ENCODE measurements around the gene LPP.

LPP gene

DNA sequence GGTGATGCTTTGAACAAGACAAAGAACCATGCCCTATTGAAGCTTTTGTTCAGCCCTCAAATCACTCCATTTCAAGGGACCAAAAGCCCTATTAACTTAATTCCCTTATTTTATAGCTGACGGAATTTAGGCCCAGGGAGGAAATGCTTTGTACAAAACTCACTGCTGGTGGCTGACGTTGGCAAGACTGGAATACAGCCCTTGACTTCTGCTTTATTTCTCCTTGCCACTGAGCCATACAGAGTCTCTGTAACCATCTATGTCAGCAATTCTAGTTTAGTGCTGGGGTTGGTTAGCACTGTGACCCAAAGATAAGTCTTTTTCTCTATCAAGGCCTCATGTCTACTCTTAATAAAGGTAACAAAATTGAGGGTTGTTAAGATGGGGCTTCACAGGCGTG, 701.7 kb downstream of the LPP start:
- no peak for DNase-seq

DNA sequence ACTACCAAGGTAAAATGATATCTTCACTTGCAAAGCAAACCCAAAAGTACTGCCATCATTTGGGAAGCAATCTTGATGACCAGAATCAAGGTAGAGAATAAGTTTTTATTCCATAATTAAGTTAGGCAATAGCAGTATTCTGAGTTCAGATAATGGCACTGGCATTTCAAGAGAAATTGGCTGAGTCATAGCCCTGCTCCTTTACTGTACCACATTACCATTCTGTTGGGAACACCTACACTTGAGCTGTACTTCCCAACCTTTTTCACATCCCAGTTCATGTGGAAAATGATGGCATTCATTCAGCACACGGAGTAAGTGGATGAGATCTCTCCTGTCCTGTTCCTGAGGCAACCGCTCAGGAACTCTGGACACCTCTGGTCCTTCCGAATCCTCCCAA, 706.2 kb downstream of the LPP start:
- DNase-seq: no peak

DNA sequence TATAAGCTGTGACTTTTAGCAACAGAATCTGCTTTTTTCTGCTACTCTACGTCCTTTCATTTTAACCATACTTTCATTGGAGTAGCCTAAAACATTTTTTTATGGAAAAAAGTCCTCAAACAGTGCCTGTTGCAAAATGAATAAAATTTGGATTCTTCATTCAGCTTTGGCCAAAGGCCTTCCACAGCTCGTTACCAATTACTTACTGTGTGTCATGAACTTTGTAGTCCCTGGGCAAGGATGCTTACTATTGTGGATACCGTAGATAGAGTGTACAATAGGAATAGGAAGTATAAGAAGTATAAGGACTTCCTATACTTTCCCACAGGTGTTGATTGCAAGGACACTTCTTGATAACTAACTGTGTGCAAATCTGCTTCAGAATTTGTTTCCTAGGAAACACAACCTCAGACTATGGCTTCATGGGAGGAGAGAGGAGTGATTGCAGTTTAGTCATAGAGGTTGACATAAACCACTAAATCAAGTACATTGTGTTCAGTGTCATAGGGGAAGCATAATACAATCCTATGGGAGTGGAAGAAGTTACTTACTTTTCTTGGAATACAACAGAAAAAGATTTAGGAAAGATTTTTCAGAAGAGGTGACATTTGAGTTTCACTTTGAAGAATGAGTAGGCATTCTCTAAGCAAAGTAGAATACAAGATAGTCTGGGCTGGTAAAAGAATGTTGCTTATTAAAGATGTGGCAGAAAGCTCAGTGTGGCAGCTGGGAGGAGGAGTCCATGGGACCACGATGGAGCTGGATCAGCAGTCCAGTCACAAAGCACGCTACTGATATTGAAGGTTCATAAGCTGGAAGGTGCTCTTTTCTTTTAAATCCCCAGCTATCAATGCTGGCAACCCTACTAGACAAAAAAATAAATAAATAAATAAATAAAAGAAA, 708.1 kb downstream of the LPP start:
- no peak for DNase-seq

DNA sequence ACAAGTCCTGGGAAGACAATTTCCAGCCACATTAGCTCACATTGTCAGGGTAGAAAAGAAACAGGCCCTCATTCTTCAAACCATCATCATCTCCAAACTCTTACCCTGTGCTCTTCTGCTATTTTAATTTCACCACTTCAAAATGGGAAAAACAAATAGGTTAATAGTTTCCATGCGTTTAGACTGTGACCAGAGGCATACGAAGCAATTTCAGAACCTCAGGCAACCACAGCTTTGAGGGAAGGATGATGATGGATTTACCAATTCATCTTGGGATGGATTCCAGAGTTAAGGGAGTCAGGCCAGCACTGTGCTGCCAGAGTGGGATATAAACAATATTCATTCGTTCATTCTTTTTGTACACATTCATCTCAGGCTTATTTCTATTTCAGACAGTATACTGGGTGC, 710.0 kb downstream of the LPP start:
- no peak for DNase-seq

DNA sequence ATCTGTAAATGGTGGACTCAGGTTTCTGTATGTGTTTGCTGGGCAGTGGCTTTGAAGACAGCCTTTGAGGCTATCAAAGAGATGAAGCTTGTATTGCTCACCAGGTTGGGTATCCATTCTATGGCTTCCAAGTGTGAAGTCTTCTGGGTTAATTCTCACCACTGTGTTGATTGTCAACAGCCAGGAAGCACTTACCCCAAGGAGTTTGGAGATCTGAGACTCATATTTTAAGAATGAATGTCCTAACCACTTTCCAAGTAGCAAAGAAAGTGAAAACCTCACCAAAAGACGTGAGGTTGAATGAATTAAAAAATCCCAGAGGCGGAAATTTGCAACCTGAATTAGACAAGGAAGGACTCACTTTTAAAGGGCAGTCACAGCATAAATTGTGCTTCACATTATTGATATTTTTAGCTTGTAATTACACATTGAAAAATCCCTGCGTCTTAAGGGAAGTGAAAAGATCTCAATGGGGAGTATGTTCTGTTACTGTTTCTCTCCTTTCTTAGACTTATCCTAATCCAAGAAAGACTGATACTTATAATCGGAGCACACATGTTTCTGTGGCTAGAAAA, 713.8 kb downstream of the LPP start:
- no peak for DNase-seq

DNA sequence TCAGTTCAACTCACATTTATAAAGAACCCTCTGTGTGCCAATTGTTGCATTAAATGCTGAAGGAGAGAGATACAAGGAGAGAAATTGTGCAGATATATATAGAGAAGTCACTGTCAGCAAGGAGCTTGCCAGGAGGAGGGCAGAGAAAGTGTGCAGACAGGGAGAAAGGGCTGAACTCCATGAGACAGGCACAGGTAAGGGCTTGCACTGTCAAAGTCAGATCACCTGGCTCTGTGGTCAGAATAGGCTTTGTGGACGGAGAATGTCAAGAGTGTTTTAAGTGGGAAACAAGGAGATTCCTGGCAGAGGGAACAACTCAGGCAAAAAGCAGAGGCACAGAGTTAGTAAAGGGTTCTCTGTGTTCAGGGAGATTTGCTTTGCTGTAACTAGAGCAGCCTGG, 714.8 kb downstream of the LPP start:
- no peak for DNase-seq

DNA sequence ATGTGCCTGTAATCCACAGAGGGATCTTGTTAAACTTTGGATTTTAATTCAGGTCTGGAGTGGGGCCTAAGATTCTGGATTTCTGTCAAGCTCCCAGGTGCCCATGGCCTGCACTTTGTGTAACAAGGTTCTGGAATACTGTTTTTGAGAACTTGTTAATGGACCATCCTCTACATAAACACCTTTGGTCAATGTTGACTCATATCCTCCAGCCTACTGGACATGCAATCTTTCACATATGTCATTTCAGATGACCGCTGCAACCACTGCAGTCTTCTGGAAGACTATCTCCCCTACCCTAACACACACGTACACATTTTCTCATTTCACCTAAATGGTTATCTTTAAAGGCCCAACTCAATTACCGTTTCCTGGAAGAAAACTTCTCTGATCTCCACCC, 715.7 kb downstream of the LPP start:
- DNase-seq: no peak

DNA sequence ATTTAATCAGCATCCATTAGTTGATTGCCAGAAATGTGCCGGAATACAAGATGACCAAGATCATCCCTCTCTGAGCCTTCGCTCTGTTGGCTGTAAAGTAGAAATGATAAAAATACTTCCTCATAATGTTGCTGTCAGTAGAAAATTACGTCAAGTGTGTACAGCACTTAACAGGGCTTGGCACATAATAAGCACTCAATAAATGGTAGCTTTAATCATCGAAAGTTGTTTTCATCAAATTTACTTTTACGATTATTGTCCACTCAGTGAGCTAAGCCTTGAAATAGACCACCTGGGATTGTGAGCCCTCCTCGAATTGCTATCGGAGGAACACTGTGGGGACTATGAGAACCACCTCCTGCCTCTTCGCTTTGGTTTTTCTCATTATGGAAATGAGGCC, 716.5 kb downstream of the LPP start:
- DNase-seq: no peak

DNA sequence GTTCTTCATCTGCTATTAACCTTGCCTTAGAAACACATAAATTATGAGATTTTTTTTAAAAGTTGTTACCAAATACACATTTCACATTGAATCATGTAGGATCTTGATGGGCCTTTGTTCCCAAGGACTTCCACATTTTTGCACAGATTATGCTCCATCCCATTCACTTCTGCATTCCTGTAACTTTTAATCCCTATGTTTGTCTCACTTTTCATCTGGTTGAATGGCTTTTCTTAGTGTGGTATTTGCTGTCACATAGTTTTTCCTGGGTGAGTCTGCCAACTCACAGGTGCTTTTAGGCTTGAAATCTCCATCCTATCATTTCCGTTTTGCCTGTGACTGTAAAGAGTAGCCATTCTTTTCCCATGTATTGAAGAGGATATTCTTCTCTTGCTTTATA, 720.6 kb downstream of the LPP start:
- DNase-seq: no peak

DNA sequence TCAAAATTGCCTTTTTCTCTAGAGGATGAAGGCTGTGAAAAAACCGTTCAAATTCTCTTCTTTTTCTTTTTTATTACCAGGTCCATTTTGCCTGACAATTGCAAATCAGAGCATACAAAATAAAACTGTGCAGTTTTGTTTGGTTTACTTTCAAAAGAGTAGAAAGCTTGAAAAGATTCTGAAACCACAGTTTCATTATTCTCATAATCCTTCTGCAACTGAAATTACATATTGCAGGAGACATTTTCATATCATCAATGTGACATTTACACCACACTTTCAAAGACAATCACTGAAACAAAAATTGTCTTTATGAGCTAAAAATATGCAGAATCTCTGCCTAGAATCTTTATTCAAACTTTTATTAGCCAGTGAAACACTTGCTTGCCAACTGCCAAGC, 721.5 kb downstream of the LPP start:
- DNase-seq: no peak

DNA sequence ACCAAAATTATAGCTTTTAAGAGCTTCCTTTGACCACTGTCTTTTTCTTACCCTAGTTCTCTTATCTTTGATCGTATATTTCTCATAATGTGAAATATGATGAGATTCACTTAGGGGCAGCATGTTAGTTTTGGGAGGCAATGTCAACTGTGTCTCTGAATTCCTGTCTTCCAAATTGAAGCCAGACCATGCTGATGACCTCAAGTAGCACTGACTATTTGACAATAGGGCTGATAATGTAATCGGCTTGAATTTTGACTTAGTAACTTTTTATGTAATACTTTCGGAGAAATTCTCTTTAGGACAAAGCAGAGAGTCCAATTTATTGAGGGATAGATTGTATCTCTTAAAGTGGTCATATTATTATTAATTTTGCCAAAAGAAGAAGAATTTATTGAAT, 722.4 kb downstream of the LPP start:
- no peak for DNase-seq

DNA sequence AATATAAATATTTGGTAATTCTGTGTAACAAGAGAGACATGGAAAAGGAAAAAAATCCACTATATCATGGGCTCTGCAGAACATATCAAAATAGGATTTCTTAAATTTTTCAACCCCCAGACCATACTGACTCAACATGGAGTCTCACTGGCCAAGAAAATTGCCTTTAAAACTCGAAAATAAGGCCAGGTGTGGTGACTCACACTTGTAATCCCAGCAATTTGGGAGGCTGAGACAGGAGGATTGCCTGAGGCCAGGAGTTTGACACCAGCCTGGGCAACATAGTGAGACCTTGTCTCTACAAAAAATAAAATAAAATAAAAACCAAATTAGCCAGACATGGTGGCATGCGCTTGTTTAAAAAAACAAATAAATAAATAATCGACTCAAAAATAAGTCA, 723.4 kb downstream of the LPP start:
- no peak for DNase-seq

DNA sequence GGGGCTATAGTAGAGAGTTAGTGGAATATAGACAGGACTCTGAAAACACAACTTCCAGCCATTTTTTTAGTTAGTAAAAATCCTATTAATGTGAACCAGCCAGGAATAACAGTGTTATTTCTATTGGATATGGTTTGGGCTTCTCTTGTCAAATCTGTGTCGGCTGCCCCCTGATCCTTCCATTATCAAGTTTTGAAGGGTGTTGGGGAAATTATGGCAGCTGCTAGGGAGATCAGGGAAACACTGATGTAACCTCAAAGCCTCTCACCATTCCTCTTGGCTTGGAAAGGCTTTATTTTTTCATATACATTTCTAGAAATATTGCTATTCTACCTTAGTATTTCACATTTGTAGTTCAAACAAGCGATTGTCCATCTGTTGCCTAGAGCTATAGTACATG, 724.1 kb downstream of the LPP start:
- DNase-seq: no peak

DNA sequence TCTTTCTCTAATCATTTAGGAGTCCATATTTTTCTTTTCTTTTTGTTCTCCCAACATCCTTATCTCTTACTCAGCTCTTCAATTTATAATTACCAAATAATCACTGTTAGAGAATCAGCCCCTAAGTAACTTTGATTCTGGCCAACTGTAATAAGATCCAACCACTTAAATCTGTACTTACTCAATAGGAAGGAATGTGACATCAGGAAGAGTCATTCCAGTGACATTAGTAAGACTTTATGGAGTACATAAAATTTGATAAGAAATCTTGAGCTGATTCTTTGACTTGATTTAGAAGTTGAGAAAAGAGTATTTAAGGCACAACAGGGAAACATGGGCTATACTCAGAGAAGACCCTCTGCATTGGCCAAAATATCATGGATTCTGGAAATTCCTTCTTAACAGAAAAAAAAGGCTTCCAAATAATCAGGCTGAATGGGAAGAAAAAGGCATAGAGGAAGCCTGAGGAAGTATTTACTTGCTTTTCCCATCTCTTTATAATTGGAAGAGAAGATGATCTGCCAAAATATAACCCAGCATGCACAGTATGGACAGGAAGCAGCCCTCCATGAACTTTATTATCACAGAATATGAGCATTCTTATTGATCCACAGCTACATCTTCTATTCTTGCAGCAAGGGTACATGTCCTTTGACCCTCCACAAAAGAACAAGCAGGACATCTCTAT, 728.1 kb downstream of the LPP start:
- DNase-seq: no peak

DNA sequence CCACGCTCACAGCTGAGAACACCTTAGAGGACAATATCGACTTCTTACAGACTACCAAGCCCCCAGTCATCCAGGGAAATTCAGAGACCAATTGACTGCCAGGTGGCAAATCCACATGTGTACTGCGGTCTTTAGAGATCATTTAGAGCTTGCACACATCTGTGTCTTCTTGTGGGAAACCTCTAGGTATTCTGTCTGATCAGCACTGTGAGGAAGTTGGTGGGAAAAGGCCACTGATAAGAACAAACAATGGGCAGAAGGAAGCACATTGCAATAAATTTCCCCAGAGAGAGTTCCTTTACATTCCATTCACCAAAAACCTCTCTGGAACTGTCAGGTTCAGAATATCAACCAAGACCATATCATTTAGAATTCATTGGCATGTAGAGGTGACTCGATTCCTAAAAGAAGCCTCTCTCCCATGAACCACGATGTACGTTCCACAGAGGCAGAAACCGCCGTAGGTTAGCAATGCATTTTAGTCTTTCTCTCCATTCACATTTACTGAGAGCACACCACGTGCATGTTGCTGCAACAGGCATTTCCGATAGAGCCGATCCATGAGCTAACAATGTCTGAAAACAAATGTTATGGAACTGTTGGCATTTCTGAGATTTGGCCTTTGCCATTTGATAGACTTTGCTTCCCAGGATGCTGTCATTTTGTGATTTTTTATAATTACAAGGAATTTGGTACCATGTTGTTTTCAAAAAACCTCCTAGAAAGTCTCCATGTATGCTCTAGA, 730.5 kb downstream of the LPP start:
- no peak for DNase-seq

DNA sequence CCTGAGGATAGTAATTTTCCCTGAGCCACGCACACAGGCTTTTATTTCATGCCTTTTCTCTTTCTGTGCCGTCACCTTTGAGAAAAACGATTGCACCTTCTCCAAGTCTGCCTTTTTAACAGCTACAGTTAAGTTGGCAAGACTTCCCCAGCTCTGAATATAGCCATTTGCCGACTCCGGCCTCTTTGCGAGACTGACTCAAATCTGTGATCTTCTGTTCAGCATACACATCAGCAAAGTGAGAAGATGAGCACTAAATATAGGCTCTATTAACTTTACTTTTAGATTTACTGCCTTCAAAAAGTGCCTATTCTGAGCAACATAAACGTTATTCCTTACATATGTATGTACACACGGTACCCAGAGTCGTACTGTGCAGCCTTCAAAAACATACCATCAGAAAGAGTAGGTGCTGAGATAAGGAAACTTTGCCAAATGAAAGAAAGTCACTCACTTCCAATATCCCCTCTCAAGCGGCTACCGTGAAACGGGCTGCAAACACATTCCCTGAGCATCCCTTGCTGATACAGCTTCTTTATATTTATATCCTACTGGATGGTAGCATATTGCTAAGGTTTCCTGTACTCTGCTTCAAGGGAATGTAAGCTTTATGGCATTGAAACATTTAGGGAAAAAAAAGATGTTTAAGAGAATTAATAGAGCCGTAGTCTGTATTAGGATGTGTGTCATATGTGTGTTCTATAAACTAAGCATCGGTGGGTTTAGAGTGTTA, 734.5 kb downstream of the LPP start:
- DNase-seq: peak in 2 of 56 donors; percentile 1 to 39

DNA sequence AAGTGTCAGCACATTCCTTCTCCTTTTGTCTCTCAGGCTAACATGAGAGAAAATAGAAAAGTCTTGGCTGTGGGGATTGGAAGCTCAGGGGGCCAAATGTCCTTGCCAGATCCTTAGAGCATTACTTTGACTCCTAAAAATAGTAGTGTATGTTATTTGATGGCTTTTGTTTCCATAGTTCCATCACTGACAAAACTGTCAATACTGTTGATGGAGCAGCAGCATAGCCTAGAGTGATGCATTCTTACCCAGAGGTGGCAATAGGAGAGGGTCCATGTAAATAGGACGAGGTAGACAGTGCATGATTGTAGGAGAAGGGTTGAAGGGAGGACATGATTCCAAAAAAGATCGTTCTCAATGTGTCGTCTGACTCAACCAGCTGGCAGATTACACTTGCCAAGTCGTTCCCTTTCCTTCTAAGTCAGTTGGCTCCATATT, 735.1 kb downstream of the LPP start:
- no peak for DNase-seq

DNA sequence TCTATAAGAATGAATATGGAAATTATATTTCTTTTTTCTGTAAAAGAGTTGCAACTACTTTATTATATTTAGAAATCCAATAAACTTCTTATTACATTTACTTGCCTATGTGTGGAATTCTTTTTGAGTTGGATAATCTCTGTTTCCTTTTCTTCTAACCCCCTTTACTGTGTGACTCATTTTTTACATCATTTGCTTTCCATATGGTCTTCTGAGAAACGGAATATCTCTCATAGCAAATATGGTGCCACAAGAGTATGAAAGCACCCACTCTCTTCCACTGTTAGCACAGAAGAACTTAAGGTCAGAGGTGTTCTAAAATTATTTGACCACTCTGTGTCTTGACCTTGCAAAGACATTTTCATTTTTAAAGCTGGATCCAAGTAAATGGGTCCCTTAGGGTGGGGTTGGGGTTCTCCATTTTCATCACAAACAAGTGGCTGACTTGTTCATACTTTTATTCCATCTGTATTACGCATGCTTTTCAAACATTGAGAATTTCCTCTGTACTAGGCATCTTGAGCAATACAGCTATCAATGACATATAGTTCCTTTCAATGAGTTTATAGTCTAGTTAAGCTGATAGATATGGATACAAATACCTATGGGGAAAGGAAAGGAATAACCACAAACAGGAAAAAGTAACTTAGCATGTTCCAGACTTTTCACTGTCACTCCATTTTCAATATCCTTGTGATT, 736.8 kb downstream of the LPP start:
- DNase-seq: no peak

DNA sequence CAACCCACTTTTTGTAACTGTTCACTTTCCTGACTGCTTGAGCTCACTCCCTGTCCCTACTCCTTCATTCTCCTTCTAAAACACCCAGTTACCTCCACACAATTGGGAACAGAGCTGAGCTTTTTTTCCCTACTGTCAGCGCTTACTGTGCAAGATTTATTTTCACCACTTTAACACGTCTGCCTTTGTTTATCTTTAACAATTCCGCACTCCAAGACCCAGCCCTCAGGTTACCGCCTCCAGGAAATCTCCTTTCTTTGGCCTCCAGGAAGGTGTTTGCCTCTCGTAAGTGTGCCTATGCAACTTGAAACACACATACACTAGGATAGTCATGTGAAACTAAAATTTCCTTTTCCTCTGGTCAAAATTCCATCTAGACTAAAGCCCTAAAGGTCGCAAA, 745.9 kb downstream of the LPP start:
- DNase-seq: no peak

DNA sequence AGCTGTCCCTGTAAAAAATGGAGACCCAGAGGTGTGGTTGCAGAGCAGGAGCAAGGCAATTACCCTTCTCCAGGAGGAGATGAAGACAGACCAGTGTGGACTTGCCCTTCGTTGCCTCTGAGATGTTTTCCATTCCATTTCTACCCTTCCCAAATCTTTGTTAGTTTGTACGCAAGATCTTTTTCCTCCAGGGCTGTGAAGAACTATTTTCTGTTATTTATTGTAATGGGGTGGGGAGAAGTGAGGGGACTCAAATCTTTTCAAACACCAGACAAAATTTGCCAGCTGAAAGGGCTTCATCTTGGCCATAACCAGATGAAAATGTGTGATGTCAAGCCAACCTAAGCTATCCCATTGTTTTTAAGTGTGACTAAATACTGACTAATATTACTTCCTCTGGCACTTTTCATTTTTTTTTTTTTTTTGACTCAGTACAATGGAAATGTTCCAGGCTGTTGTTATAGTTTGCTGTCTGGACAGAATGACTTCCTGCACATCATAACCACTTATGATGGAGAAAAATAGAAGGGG, 746.5 kb downstream of the LPP start:
- no peak for DNase-seq

Data from amygdala (tissue), 56 donors.